ENCODE measurements around the gene ETHE1.

The ETHE1 gene

DNA sequence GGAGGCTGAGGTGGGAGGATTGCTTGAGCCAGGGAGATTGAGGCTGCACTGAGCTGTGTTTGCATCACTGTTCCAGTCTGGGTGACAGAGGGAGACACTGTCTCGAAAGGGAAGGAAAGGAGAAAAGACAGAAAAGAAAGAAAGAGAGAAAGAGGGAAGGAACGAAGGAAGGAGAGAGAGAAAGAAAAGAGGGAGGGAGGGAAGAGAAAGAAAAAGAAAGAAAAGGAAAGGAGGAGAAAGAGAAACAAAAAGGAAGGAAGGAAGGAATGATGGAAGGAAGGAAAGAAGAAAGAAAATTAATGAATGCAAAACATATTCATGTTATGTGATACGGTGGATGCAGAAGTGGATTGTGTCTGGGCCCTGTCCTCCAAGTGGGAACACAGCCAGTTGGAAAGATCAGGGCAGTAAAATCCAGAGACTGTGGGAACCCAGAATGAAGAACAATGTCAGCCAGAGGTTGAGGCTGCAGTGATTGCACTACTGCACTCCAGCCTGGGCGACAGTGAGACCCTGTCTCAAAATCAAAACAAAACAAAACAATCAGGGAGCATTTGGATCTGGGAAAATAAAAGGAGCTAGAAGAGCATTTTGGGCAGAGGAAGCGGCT is 28.7 kb downstream of the ETHE1 start:
- in situ Hi-C loops (cut with HindIII; ENCODE audit: low sequenced_read_pairs) = no loop called here

DNA sequence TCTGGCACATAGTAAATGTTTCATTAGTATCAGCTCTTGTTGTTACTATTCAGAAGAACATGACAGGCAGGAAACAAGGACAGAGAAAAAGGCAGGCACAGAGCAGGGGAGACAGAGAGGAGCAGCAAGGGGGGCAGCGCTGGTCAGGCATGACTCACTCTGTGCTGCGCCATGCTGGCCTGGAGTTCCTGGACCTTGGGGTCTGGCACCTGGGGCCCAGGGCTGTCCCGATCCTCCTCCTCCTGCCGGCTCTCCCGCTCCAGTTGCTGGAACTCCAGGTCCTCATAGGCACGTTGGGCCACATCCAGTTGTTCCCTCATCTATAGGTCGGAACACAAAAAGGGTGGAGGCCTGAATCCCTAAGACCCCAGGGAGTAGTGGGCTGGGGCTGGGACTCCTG is 30.0 kb downstream of the ETHE1 start:
- in situ Hi-C loops (cut with HindIII; ENCODE audit: low sequenced_read_pairs) = no loop called here

DNA sequence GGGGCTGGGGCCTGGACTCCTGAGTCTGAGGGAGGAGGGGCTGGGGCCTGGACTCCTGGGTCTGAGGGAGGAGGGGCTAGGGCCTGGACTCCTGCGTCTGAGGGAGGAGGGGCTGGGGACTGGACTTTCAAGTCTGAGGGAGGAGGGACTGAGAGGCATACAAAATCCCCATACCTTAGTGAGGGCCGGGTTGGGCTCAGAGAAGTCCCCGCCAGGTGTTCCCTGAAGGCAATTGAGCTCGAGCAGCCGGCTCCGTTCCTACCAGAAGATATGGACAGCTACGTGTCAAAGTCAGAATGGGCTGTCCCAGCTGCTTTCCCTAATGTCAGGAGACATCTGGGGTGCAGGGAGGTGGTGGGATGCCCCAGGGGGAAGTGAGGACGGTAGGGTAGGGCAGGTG is 31.9 kb downstream of the ETHE1 start:
- in situ Hi-C loops (cut with HindIII; ENCODE audit: low sequenced_read_pairs) = no loop called here

DNA sequence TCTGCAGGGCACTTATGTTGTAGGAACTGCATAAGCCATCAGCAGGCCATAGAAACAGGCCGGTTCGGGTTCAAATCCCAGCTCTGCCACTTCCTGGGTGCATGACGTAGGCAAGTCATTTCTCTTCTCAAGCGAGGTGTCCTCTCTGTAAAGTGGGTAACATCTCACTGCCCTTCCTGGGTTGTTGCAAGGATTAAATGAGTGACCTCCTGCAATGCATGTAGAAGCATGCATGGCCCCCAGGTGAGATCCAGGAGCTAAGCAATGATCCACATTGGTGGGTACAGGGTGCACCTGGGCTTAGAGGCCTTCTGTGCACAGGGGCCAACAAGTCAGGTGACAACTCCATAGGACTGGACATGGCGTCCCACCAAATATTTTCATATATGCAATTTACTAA is 36.2 kb downstream of the ETHE1 start:
- in situ Hi-C loops (cut with HindIII; ENCODE audit: low sequenced_read_pairs) = no loop called here

DNA sequence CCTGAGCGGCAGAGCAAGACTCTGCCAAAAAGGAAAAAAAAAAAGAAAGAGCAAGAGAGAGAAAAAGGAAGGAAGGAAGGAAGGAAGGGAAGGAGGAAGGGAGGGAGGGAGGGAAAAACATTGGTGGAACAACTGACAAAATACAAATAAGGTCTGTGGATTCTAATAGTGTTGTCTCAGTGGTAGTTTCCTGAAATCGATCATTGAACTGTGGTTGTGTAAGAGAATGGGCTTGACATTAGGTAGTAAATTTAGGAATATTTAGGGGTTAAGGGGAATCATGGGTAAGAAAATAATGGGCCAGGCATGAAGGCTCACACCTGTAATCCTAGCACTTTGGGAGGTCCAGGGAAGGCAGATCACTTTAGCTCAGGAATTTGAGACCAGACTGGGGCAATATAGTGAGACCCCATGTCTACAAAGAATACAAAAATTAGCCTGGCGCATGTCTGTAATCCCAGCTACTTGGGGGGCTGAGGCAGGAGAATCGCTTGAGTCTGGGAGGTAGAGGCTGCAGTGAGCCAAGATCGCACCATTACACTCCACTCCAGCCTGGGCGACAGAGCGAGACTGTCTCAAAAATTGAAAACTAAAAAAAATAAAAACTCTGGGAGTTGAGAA is 36.9 kb downstream of the ETHE1 start:
- in situ Hi-C loops (cut with HindIII; ENCODE audit: low sequenced_read_pairs) = no loop called here

DNA sequence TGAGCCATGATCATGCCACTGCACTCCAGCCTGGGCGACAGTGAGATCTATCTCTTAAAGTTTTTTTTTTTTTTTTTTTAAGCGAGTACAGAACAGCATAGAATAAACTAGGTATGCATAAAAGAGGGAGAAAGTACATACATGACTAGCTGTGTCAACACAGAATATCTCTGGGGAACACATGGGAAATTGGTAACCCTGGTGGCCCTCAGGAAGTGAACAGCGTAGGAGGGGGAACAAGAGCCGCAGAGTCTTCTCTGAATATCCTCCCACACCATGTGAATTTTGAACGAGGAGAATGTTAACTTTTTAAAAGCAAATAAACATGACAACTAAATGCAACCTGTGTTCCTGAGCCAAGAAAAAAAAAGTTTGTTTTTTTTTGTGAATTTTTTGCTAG is 37.7 kb downstream of the ETHE1 start:
- in situ Hi-C loops (cut with HindIII; ENCODE audit: low sequenced_read_pairs) = no loop called here

DNA sequence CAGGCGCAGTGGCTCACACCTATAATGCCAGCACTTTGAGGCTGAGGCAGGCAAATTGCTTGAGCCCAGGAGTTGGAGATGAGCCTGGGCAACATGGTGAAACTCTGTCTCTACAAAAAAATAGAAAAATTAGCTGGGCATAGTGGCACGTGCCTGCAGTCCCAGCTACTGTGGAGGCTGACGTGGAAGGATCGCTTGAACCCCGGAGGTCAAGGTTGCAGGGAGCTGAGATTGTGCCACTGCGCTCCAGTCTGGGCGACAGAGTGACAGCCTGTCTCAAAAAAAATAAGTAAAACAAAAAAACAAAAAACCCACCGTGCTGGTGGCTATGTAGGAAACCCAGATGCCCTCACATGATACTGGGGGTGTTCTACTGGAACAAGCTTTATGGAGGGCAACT is 38.8 kb downstream of the ETHE1 start:
- in situ Hi-C loops (cut with HindIII; ENCODE audit: low sequenced_read_pairs) = no loop called here

DNA sequence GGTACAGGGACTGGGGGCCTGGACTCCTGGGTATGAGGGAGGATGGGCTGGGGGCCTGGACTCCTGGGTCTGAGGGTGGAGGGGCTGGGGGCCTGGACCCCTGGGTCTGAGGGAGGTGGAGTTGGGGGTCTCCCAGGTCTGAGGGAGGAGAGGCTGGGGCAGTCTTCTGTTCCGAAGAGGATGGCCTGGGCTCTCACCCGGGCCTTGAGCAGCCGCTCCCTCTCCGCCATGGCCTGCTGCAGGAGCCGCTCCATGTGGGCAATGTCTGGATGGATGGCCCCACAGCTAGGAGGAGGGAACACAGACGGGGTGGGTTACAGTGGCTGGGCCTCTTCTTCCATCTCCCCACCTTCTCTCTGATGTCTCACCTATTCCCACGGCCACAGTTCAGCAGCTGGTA is 40.6 kb downstream of the ETHE1 start:
- in situ Hi-C loops (cut with HindIII; ENCODE audit: low sequenced_read_pairs) = no loop called here

DNA sequence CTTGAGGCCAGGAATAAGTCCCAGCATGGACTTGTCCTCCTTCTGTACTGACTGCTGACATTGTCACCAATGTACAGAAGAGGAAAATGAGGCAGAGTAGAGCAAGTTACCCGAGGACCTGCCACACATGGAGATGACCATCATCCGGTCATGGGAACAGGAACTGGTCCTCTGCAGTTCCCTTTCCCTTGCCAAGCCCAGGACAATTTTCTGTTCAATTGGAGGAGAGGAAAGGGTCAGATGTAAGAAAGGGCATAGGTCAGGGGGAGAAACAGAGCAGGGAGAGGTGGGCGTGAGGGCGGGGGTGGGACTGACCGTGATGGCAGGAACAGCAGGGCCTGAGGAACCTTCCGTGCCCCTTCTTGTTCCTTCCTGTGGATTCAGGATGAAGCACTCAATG is 41.0 kb downstream of the ETHE1 start:
- in situ Hi-C loops (cut with HindIII; ENCODE audit: low sequenced_read_pairs) = no loop called here

DNA sequence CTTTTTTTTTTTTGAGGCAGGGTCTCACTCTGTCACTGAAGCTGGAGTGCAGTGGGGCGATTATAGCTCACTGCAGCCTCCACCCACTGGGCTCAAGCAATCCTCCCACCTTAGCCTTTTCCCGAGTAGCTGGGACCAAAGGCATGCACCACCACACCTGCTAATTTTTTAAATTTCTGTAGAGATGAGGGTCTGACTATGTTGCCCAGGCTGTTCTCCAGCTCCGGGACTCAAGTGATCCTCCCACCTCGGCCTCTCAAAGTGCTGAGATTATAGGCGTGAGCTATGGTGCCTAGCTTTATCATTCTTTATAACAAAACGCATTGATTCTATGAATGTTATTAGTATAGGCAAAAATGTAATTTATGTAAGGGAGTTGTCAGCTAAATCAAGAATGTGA is 43.7 kb downstream of the ETHE1 start:
- in situ Hi-C loops (cut with HindIII; ENCODE audit: low sequenced_read_pairs) = no loop called here

DNA sequence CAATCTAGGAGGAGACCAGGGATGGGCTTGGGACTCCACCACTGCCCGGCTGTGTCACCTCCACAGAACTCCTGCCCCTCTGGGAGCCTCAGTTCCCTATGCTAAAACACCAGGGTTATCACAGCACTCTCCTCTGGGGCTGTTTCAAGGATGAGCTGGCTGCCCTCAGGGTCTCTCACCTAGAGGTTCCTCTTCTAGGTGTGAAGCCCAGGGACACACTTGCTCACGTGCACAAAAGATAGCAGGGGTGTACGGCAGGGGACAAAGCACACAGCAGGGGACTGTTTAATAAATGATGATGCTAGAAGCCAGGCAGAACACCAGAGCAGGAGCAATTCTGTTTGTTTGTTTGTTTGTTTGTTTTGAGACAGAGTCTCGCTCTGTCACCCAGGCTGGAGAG is 44.8 kb downstream of the ETHE1 start:
- in situ Hi-C loops (cut with HindIII; ENCODE audit: low sequenced_read_pairs) = no loop called here

DNA sequence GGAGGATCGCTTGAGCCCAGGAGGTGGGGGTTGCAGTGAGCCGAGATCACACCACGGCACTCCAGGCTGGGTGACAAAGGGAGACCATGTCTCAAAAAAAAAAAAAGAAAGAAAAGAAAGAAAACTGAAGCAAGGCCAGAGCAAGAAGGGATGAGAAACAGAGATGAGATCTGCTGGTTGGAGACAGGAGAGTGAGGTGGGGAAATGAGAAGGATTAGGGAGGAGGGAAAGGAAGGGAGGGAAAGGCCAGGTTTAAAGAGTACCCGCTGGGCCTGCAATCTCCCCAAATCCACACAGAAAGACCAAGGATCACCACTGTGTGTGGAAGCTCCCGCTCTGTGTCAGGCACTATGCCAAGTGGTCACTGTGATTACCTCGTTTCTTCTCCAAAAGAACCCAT is 45.3 kb downstream of the ETHE1 start:
- in situ Hi-C loops (cut with HindIII; ENCODE audit: low sequenced_read_pairs) = no loop called here

DNA sequence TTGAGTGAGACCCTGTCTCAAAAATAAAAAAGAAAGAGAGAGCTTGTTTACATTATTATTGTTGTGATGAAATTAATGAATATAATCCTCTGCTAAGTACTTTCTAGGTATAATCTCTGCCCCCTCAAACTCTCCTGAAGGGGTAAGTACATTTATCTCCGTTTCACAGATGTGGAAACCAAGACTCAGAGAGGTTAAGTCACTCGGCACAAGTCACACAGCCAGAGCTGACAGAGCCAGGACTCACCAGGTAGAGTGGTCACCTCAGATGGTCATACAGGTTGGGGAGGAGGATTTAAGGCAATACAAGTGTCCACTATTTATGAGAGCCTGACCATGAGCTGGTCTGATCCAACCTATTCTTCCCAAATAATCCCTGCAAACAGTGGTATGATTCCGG is 46.4 kb downstream of the ETHE1 start:
- in situ Hi-C loops (cut with HindIII; ENCODE audit: low sequenced_read_pairs) = no loop called here

DNA sequence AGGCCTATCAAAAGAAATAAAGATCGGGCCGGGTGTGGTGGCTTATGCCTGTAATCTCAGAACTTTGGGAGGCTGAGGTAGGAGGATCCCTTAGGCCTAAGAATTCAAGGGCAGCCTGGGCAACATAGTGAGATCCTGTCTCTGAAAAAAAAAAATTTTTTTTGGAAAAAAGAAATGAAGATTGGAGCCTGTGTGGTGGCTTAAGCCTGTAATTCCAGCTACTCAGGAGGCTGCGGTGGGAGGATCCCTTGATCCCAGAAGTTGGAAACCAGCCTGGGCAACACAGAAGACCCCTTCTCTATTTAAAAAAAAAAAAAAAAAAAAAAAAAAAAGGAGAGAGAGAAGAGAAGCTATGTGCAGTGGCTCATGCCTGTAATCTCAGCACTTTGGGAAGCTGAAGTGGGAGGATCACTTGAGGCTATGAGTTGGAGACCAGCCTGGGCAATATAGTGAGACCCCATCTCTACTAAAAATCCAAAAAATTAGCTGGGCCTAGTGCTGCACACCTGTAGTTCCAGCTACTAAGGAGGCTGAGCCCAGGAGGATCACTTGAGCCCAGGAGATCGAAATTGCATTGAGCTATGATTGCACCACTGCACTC is 46.9 kb downstream of the ETHE1 start:
- in situ Hi-C loops (cut with HindIII; ENCODE audit: low sequenced_read_pairs) = no loop called here

DNA sequence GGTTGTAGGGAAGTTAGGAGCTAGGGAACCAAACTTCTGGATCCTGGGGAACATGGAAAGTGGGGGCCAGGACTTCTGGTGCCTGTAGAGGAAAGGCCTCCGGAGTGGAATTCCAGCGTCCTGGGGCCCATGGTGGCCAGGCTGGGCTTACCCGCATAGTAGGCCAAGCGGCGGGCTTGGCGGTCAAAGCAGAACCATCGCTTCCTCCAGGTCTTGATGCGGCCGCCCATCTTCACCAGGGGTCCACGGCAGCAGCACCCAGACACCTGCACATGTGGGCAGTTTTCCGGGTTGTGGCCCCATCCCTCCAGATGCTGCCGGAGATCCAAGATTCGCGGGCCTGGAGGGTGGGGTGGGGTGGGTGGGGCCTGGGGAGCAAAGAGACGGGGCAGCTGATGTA is 47.8 kb downstream of the ETHE1 start:
- in situ Hi-C loops (cut with HindIII; ENCODE audit: low sequenced_read_pairs) = no loop called here

DNA sequence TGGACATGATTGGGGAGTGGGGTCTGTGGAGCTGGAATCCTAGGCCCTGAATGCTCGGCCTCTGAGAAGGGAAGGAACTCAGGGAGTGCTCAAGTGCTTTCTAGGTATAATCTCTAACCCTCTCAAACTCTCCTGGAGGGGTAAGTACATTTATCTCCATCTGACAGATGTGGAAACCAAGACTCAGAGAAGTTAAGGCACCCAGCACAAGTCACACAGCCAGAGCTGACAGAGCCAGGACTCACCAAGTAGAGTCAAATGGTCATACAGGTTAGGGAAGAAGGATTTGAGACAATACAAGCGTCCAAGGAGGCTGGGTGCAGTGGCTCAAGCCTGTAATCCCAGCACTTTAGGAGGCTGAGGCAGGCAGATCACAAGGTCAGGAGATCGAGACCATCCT is 48.7 kb downstream of the ETHE1 start:
- in situ Hi-C loops (cut with HindIII; ENCODE audit: low sequenced_read_pairs) = no loop called here

DNA sequence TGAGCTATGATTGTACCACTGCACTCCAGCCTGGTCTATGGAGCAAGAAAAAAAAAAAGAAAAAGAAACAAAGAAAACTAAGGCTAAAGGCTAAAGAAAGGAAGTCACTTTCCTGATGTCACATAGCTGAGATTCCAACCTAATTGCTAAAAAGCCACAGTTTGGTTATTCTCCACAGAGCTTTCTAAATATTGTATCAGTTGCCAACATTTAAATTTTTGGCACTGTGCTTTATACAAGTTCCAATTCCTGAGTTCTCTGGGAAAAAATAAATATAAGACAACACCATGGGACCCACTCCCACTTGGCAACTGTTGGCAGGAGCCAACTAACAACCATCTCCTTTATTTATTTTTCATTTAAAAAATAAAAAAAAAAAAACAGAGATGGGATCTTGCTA is 50.4 kb downstream of the ETHE1 start:
- in situ Hi-C loops (cut with HindIII; ENCODE audit: low sequenced_read_pairs) = no loop called here

DNA sequence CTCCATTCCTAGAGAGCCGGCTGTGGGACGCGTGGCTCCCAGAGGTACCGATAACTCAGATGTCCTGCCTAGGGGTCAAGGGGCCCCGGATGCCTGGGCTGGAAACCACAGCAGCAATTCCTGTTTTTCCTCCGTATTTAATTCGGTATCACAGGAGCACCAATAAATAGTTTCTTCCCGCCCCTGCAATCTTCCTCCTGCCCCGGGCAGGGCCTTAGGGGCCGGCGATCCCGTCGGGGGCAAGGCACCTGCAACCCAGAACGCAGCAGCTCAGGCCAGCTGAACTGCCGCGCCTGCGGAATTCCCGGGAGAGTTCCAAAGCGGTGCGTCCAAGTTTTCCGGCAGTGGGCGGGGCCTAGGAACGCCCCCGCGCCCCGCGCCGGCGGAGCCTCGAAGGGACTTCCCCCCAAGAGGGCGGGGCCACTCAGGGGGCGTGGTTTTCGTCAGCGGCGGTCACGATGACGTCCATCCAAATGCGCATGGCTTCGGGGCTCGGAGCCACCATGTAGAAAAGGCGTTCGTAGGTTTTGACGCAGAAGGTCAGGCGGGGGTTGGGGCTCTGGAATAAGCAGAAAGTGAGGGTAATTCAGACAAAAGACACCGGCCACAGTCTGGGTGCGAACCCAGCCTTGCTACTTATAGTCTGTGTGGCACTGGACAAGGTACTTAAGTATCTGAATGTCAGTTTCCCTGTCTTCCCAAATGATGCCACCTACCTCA is 51.9 kb downstream of the ETHE1 start:
- in situ Hi-C loops (cut with HindIII; ENCODE audit: low sequenced_read_pairs) = no loop called here

DNA sequence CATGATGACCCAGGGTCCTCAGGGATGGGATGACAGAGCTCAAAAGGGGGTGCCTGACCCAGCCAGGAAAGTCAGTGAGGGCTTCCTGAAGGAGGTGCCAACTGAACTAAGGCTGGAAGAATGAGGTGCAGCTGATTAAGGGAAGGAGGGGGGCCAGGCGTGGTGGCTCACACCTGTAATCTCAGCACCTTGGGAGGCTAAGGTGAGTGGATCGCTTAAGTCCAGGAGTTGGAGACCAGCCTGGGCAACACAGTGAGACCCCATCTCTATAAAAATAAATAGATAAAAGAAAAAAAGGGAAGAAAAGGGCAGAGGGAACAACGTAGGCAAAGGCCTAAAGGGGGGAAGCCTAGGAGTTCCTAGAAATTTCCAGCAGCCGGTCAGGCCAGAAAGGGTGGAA is 52.5 kb downstream of the ETHE1 start:
- in situ Hi-C loops (cut with HindIII; ENCODE audit: low sequenced_read_pairs) = no loop called here

DNA sequence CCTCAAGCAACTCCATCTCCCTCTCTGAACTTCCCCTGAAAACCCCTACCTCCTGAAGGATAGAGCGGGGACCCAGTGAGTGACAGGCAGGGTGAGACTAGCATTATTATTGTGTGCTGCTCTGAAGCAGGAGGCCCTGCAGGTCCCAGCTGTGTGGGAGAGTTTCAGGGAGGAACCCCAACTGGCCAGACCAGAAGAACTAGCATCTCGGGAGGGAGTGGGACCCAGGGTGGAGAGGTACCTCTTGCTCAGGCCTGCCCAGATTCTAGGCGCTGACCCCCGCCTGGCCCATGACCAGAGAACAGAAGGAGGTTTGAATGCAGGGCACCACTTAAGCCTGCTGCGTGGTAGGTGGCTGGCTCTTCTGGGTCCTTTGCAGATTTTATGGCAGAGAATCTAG is 55.9 kb downstream of the ETHE1 start:
- in situ Hi-C loops (cut with HindIII; ENCODE audit: low sequenced_read_pairs) = no loop called here

DNA sequence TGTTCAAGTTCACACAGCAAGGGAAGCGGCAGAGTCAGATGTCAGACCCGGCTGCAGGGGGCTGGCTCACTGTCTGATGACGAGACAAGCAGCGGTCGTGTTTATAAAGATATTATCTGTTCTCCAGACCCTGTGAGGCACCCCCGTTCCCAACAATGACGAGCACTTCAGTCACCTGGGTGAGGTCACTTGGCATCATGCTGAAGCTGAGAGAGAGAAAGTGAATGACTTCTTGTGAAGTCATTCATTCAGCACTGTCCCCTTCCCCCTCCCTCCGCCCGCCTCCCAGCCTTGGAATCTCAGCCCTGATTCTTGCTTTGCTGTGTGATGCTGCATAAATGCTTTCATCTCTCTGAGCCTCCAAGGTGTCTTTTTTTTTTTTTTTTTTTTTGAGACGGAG is 56.7 kb downstream of the ETHE1 start:
- in situ Hi-C loops (cut with HindIII; ENCODE audit: low sequenced_read_pairs) = no loop called here

DNA sequence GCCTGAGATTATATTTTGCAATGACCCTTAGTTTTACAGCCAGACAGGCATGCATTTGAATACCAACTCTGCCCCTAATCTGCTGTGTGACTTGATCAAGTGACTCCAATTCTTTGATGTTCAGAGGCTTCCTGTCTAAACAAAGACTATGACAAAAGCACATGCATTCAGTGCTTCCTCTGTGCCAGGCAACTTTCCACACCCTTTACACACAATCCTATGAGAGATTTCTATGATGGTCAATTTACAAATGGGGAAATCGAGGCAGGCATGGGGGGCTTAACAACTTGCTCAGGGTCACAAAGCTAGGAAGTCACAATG is 57.9 kb downstream of the ETHE1 start:
- in situ Hi-C loops (cut with HindIII; ENCODE audit: low sequenced_read_pairs) = no loop called here

Measured in DLD1 (cell line).